Germinal center (tissue), 1 donor: ENCODE data around the gene PLEKHJ1.
A peak's percentile ranks its signal among the peaks of the same experiment; 100 is the strongest.
"Not testable (repeated sequence)": the region's sequence is repeated elsewhere in the genome, so short reads cannot be mapped to it uniquely, and the experiment has no call there.

Experiments used
- DNase-seq: peaks from one replicate; pipeline ENCODE4 v3.0.0; 2012; ENCODE audit warnings: mixed read lengths, low spot score

PLEKHJ1 gene, protein sequence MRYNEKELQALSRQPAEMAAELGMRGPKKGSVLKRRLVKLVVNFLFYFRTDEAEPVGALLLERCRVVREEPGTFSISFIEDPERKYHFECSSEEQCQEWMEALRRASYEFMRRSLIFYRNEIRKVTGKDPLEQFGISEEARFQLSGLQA

DNA sequence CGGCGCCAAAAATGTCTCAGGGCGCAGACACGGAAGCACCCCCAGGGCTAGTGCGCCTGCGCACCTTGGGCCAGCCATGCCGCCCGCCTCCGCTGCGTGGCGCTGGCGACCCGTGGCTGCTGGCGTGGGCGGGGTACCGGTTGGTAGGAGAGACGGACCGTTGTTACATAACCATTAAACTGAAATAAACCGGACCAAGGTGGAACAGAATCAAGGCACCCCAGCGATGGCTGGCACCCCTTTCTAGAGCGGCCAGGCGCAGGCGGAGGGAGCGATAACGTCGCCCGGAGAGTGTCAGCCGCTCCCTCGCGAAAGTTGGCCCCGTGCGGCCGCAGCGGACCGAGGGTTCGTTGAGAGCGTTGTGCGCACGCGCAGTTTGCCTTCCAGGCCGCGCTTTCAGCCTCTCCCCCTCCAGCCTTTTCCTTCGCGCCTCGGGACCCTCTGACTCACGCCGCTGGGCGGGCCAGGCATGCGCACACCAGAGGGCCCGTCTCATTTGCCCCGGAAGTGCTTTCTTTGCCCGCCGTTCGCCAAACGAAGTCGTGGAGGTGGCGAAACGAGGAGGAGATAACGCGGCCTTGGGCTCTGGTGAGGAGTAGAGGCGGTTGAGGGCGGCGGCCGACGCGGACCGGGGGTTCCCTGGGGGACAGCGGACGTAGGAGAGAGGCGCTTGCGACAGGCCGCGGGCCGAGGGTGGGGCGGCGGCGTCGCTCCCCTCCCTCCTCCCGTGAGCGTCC is at the start of gene PLEKHJ1, which contains the start of gene SF3A2:
Gene PLEKHJ1, minus strand, starts transcription at position 16 of the 737 bp plus-strand sequence. CDS start 81 bp downstream, outside the sequence.
Gene SF3A2, plus strand, starts transcription at position 511 of the 737 bp plus-strand sequence. CDS start 6,595 bp downstream, outside the sequence.
- peak; percentile 97 for DNase-seq

DNA sequence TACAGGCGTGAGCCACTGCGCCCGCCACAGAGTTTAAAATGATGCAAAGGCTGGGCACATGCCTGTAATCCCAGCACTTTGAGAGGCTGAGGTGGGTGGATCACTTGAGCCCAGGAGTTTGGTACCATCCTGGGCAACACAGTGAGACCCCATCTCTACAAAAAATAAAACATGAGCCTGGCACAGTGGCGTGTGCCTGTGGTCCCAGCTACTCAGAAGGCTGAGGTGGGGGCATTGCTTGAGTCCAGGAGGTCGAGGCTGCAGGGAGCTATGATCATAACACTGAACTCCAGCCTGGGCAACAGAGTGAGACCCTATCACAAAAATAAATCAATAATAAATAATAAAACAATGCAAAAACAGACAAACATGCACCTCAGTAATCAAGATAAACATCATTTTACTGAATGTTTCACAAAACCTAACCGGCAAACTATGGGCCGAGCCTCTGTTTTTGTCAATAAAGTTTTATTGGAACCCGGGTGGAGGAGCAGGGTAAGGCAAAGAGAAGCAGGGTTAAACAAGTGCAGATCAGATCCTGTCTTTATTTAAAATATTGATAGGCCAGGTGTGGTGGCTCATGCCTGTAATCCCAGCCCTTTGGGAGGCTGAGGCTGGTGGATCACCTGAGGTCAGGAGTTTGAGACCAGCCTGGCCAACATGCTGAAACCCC is 47.8 kb upstream of the PLEKHJ1 start:
- DNase-seq, result no peak

DNA sequence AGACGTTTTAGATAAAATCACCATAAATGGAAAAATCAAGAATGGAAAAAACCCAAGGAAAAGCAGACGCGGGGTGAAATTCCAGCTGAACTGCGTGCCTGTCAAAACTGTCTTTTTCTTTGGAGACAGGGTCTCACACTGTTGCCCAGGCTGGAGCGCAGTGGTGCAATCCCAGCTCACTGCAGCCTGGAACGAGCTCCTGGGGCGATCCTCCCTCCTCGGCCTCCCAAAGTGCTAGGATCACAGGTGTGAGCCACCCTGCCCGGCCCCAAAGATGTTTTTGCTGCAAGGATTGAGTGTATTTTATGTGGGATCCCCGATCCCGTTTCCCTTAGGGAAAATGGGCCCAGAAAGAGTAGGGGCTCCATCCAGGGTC is 46.7 kb upstream of the PLEKHJ1 start:
- DNase-seq, result no peak

DNA sequence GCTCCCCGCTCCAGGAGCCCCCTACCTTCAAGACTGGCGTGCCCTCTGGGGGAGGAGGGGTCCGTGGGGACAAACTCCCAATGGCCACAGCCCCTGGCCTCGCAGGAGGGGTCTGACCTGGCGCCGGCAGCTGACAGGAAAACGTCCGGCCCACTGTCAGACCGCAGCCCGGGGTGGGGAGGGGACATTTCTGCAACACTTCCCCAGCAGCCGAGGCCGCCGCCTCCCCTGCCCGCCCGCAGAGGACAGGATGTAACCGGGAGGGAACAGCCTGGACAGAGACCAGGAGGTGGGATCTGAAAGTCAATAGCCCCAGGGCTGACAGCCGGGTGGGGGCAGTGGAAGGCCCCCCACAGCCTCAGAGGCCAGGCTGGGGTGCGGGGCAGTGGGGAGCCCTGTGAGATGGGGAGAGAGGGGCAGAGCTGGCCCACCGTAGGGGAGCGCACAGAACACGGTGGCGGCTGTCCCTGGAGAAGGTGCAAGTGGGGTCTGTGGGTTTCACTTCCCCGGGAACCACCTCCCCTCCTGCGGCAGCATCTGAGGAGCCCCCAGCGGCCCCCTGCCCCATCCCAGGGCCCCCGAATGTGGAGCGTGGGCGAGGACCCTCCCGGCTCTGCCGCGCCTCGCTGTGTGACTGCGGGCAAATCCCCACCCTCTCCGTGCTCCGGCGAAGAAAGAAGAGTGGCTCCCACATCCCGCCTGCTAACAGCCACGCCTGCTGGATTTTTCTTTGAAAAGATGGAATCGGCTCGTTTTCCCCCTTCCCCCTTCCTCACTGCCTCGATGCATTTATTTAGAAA is 46.1 kb upstream of the PLEKHJ1 start, which contains the start of gene PEAK3:
Gene PEAK3, minus strand, starts transcription at position 114 of the 800 bp plus-strand sequence. CDS start 1,244 bp downstream, outside the sequence.
- no peak for DNase-seq

DNA sequence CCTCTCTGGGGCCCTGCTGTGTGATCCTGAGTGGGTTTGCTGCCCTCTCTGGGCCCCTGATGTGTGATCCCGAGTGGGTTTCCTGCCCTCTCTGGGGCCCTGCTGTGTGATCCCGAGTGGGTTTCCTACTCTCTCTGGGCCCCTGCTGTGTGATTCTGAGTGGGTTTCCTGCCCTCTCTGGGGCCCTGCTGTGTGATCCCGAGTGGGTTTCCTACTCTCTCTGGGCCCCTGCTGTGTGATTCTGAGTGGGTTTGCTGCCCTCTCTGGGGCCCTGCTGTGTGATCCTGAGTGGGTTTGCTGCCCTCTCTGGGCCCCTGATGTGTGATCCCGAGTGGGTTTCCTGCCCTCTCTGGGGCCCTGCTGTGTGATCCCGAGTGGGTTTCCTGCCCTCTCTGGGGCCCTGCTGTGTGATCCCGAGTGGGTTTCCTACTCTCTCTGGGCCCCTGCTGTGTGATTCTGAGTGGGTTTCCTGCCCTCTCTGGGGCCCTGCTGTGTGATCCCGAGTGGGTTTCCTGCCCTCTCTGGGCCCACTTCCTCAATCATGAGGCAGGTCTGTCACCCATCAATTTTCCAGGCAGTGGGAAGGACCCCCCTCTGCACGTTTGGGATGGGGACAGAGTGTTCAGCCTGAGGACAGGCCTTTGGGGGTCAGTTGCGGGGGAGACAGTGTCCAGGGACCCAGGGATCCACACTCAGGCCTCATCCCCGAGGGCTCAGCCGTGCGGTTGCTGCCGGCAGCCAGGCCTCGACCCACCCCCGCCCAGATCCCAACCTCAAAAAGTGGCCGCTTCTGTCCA is 45.3 kb upstream of the PLEKHJ1 start:
- not testable (repeated sequence) for DNase-seq

DNA sequence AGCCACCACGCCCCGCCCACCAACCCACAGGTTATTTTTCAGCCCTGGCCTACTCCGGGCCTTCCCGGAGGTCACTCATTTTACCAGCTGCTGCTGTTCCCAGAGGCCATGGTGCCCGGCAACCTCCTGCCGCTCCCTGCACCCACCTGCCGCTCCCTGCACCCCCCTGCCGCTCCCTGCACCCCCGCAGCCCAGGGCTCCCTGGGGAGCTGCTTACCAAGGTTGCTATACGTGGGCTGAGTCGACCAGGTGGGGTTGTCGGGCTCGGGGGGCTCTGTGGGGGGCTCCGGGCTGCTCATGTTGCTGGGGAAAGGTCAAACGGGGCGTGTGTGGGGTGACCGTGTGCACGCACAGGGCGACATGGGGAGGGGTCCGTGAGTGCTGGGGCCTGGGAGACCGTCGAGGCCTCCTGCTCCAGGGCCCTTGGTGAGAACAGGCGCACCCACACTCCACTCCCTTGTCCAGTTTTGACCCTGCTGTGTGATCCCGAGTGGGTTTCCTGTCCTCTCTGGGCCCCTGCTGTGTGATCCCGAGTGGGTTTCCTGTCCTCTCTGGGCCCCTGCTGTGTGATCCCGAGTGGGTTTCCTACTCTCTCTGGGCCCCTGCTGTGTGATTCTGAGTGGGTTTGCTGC is 44.6 kb upstream of the PLEKHJ1 start:
- no peak for DNase-seq

DNA sequence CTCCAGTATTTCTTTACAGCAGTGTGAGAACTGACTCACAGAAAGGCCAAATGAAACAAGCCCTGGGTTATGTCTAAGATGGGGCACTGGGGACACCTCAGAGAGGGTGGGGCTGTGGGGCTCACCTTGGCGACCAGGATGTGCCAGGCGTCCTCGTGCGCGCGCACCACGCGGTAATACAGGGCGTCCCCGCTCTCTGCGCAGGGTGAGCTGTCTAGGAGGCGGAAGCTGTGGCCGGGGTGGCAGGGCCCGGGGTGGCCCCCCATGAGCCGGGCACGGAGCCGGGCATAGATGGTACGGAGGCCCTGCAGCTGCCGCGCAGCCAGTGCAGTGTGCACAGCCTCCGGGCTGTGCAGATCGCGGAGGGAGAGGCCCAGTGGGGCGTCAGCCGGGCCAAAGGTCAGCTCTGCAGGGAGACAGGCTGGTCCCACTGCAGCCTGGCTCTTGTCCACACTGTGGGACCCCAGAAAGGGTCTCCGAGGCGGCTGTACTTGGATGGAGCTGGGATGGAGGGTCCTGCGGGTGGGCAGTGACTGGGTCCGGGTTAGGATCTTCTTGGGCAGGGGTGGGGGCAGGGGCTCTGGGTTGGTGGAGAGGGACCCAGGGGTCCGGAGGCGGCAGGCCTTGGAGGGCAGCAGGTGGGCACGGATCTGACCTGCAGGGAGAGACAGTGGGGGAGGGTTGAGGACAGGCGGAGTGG is 42.5 kb upstream of the PLEKHJ1 start:
- DNase-seq, result no peak

DNA sequence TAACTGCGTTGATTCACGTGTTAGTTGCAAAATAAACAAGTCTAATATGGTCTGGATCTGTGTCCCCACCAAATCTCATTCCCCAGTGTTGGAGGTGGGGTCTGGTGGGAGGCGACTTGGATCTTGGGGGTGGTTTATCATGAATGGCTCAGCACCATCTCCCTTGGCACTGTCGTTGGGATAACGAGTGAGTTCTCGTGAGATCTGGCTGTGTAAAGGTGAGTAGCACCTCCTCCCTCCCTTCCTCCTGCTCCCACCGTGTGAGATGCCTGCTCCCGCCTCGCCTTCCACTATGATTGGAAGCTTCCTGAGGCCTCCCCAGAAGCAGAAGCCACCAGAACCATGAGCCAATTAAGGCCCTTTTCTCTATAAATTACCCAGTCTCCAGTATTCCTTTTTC is 41.0 kb upstream of the PLEKHJ1 start:
- DNase-seq, result no peak

DNA sequence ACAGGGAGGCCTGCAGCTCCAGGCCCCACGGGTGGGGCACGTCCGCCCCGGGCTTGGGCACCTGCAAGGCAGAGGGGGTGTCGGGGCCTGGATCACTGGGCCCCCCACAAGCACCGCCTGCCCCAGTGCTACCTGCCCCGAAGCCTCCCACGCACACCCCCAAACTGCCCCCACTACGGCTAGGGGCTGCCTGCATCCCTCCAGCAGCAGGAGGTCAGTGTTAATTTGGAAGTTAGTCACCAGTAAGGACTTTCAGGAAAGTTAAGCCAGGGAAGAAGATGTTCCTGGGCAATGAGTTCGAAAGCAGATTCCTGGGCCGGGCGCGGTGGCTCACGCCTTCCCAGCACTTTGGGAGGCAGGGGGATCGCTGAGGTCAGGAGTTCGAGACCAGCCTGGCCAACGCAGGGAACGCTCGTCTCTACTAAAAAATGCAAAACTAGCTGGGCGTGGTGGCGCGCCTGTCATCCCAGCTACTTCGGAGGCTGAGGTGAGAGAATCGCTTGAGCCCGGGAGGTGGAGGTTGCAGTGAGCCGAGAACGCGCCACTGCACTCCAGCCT is 40.4 kb upstream of the PLEKHJ1 start:
- DNase-seq, result peak; percentile 5

DNA sequence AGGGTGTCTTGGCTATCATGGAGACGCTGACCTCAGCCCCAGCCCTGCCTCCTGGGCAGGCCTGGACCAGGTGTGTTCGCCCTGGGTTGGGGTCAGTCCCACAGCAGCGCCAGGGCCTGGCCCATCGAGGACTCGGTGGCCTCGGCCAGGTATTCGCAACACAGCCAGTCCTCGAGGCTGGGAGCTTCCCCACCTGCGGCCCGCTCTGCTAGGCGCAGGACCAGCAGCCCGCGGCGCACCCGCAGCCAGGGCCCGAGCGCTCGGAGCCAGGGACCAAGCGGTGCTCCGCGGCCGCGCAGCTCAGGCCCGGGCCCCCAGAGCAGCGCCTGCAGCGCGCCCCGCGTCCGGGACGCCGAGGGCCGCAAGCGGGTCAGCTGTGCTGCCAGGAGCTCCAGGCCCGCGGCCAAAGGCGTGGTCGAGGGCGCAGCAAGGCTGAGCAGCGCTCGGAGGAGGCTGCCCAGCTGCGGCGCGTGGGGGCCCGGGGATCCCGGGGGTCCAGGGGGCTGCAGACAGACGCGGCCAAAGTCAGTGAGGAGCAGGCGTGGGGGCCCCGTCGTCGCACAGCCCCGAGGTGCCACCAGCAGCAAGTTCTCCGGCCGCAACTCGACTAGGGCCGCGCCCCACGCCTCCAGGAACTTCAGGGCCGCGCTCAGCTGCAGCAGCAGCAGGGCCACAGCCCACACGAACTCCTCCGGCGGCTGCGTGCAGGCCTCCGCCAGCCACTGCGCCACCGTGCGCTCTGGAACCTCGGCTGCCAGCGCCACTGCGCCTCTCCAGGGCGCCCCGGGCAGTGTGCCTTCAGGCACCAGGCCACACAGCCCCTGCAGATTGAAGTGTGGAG is 39.7 kb upstream of the PLEKHJ1 start:
- DNase-seq, result no peak

DNA sequence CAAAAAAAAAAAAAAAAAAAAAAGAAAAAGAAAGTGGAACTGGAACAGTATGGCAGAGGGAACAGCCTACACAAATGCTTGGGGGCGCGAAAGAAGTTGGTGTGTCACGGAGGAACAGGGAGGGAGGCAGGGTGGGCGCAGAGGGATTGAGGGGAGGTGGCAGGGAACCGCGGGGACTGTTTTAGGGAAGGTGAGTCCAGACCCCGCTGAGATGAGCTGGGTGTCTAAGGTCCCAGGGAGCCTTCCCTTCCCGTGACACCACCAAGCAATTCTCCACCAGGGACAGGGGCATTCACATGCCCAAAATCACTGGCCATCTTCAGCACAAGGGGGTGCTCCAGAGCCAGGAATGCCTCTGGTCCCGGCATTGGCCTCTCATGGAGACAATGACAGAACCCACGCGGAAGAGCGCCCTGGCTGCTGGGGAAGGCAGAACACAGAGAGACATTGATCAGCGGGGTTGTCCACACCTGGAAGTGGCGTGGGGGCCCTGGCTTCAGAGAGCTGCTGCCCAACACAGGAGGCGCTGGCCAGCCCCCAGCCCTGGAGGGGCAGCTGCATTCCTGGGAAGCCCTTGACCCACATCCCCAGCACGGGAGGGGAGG is 38.9 kb upstream of the PLEKHJ1 start:
- DNase-seq, result peak; percentile 28

DNA sequence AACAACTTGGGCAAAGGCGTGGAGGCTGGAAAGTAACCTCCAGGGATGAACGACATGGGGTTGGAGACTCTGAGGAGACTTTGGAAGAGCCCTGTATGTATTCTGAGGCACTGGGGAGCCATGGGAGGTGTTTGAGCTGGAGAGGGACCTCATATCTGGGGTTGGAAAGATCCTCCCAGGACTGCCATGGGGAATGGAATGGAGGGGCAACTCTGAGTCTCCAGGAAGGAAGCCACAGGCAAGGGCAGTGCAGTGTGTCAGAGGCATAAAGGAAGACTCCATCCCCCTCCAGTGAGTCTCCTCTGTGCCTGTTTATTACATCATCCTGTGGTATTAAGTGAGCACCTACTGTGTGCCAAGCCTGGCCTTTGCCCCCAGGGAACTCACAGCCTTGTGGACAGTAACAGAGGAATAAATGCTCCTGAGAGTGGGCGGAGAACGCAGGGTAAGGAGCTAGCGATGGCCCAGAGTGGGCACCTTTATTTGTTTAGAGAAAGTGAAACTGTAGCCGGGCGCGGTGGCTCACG is 38.1 kb upstream of the PLEKHJ1 start:
- DNase-seq, result no peak

DNA sequence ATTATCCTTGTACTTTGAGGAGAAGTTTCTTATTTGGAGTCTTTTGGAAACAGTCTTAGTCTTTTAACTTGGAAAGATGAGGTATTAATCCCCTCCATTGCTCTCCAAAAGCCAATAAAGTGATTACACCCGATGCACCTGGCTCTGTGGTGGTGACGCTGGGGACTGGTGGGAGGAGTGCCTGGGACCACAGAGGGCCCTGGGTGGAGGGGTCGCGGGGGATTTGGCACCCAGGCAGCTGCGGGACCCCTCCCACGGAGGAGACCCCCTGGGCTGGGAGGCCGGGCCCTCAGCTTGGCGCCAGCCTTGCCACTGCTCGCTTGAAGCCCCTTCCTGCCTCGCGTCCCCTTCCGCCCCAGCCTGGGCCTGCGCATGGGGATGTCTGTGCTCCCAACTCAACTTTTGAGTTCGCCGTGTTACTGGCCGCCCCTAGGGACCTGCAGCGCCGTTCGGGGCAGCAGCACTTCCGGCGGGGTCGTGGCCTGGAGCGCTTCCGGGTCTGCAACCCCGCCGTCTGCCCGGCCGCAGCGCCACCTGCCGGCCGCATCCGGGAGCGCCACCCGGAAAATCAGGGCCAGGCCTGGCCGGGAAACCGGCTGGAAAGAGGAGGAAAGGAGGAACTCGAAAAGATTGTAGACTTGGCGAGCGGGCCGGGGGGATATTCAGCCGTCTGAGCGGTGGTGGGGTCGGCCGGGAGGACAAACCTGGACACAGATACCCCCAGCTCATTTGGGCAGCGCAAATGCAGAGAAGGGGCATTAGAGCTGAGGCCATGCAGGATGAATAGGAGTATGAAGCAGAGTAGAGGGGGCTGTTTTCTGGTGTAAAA is 37.4 kb upstream of the PLEKHJ1 start:
- peak; percentile 92 for DNase-seq

DNA sequence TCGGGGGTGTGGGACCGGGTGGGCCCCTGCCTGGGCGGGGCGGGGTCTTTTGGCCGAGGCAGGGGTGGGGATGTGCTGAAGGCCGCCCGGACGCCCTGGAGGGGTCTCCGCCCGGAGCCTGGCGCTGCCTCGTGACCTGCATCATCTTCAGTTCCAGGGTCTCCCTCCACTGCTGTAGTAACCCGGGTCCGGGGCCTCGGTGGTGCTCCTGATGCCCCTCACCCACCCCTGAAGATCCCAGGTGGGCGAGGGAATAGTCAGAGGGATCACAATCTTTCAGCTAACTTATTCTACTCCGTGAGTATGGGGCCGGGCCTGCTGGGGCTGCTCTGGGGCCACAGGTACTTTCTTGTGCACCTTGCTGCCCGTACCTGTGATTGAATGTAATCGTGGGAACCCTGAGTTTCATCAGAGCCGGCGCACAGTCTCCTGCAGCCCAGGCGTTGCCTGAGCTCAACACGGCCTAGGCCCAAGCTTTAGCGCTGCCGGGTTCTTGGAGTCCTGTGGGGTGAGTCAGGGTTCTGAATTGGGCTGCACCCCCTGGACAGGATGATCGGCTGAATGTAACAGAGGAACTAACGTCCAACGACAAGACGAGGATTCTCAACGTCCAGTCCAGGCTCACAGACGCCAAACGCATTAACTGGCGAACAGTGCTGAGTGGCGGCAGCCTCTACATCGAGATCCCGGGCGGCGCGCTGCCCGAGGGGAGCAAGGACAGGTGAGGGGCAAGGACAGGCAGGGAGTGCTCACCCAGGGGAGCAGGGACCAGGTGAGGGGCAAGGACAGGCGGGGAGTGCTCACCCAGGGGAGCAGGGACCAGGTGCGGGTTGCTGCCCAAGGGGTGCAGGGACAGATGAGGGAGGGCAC is 35.3 kb upstream of the PLEKHJ1 start:
- DNase-seq, result peak; percentile 8

DNA sequence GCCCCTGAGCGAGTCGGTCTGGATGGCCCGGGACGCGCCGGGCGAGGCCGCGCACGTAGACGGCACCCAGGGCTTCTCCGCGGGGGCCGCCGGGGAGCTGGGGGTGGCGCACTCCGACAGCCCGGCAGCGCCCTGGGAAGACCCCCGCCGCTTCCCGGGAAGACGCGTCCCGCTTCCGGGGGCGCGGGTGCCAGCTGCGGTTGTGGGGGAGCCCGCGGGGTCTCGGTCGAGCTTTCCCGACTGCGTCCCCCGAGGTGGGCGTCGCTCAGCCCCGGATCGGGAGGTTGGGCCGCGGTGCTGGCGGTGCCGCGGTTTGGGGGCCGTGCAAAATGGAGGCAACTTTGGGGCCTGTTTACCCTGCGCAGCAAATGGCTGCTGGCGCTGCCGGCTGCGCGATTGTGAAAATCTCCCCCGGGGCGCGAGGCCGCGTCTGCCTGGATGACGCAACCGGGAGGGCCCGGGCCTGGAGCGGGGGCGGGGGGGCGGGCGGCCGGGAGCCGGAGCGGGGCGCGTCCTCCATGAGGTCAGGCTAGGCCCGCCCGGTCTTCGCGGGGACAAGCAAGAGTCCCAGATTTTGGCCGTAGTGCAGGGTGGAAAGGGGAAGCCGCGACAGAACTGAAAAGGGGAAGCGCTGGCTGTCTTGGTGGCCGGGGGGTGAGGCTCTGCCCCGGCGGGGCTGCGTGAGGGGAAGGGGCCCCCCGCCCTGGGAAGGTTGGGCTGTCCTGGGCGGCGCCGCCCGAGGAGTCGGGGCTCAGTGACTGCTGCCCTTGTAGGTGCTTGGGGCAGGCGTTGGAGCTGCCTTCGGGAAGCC is 34.5 kb upstream of the PLEKHJ1 start:
- peak; percentile 80 for DNase-seq

DNA sequence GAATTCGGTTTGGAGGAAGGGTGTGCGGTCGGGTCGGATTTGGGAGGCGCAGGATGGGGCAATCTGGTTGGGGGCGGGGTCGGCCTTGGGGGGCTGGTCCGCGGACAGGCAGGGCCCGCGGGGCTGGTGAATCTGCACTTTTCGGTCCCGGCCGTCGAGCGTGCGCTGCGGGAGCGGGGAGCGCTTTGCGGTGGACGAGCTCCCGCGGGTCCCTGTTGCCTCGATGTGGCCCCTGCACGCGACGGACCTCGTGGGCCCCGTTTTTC is 34.0 kb upstream of the PLEKHJ1 start:
- no peak for DNase-seq
